GM23248 (cell line): Measurements from ENCODE around the gene FOXN1. TPM values are rescaled to one million over a fixed set of nuclear protein-coding genes. Genes with fewer than 3 reads are reported as not detected.

ENCODE experiments used
- DNase-seq: peaks from one replicate; pipeline ENCODE4 v3.0.0-alpha.2; 2015
- H2AFZ ChIP-seq: fragments of 200-600 bp; sonication (generic); 2 replicates; pipeline ENCODE4 v1.6.1; 2016; ENCODE audit warnings: antibody characterized with exemption
- H3F3A ChIP-seq: fragments of 200-600 bp; sonication (generic); 2 replicates; pipeline ENCODE4 v1.6.1; 2016; ENCODE audit warnings: mild to moderate bottlenecking, antibody characterized with exemption, mixed run types; ENCODE audit not compliant: insufficient read depth
- H3K27ac ChIP-seq: fragments of 200-600 bp; sonication (generic); 2 replicates; pipeline ENCODE4 v1.5.1; 2016; ENCODE audit warnings: mild to moderate bottlenecking
- H3K27me3 ChIP-seq: fragments of 200-600 bp; sonication (generic); replicated peaks from 2 replicates; pipeline ENCODE4 v1.6.1; 2016; ENCODE audit warnings: mild to moderate bottlenecking; ENCODE audit not compliant: insufficient read depth
- H3K36me3 ChIP-seq: fragments of 200-600 bp; sonication (generic); 2 replicates; pipeline ENCODE4 v1.6.1; 2016; ENCODE audit warnings: low read depth, mild to moderate bottlenecking
- H3K4me1 ChIP-seq: fragments of 200-600 bp; sonication (generic); 2 replicates; pipeline ENCODE4 v1.6.1; 2016; ENCODE audit warnings: mild to moderate bottlenecking; ENCODE audit not compliant: insufficient read depth
- H3K4me2 ChIP-seq: fragments of 200-600 bp; sonication (generic); one replicate; pipeline ENCODE4 v1.6.1; 2016; ENCODE audit warnings: mild to moderate bottlenecking; ENCODE audit not compliant: unreplicated experiment
- H3K4me3 ChIP-seq: fragments of 200-600 bp; sonication (generic); 2 replicates; pipeline ENCODE4 v1.5.1; 2016; ENCODE audit warnings: mild to moderate bottlenecking
- H3K79me2 ChIP-seq: fragments of 200-600 bp; sonication (generic); 2 replicates; pipeline ENCODE4 v1.6.1; 2016; ENCODE audit warnings: mild to moderate bottlenecking; ENCODE audit not compliant: insufficient read depth
- H3K9ac ChIP-seq: fragments of 200-600 bp; sonication (generic); 2 replicates; pipeline ENCODE4 v1.6.1; 2016; ENCODE audit warnings: mild to moderate bottlenecking
- H3K9me2 ChIP-seq: fragments of 200-600 bp; sonication (generic); 2 replicates; pipeline ENCODE4 v1.6.1; 2016; ENCODE audit warnings: mixed run types, mild to moderate bottlenecking, moderate library complexity; ENCODE audit not compliant: insufficient read depth
- H3K9me3 ChIP-seq: fragments of 200-600 bp; sonication (generic); one replicate; pipeline ENCODE4 v1.6.1; 2017; ENCODE audit warnings: low read depth
- H4K20me1 ChIP-seq: fragments of 200-600 bp; sonication (generic); 2 replicates; pipeline ENCODE4 v1.6.0; 2016; ENCODE audit not compliant: insufficient read depth
- EZH2 ChIP-seq: fragments of 200-600 bp; sonication (generic); IDR thresholded peaks from 2 replicates; pipeline ENCODE4 v1.6.1; 2018; ENCODE audit warnings: antibody characterized with exemption, mild to moderate bottlenecking; ENCODE audit not compliant: insufficient read depth, poor library complexity, severe bottlenecking
- EZH2phosphoT487 ChIP-seq: fragments of 200-600 bp; sonication (generic); IDR thresholded peaks from 2 replicates; pipeline ENCODE4 v1.6.1; 2018; ENCODE audit warnings: antibody characterized with exemption, moderate library complexity, mild to moderate bottlenecking, low read depth; ENCODE audit not compliant: insufficient read depth
- WGBS, 2 experiments: methylation state at CpG; one replicate each; pipeline ENCODE4 v1.1.6; 2015 to 2017; ENCODE audit warnings: low lambda C conversion rate in 2 of 2, low coverage in 1 of 2; ENCODE audit errors: missing lambda C conversion rate in 2 of 2; 5-methylcytosine and 5-hydroxymethylcytosine counted together
- in situ Hi-C: fragments of 300-500 bp; cut with MboI; formaldehyde crosslinking; loops from 2 replicates; pipeline ENCODE4 v1.15.0; 2020
- polyA plus RNA-seq: library from polyadenylated mRNA; unstranded; fragments of >200 nt; fragmentation: Nextera tagmentation; extraction: Ambion mirVana; gene quantifications from 2 replicates; pipeline ENCODE4 v1.2.1, GENCODE V29; 2016
- total RNA-seq: library from RNA; depleted of rRNA; stranded (reverse); fragments of >200 nt; shearing (Covaris generic); gene quantifications from 2 replicates; pipeline ENCODE4 v1.2.3, GENCODE V29; 2014

FOXN1 gene
- total and polyA plus RNA-seq, 2 experiments from 2014 or later, result not detected

GRCh38 chr17:28553000-28553505, 46.9 kb downstream of the FOXN1 start:
- Histone ChIP-seq H3K27me3 (no peaks in the 10 kb centered on the region), H3K4me3 (peak overlapping the region; percentile 76), H3K27ac (no peak overlapping the region), H3K9ac (no peak overlapping the region), H2AFZ (peak overlapping the region; percentile 43; the same call in 1 of the 2 replicates), H4K20me1 (no peaks in the 10 kb centered on the region), H3F3A (no peaks in the 10 kb centered on the region), H3K36me3 (no peaks in the 10 kb centered on the region), H3K4me1 (no peaks in the 10 kb centered on the region), H3K9me3 (no peaks in the 10 kb centered on the region), H3K4me2 (peak overlapping the region; percentile 54), H3K79me2 (peaks cover 14% of the 10 kb centered on the region; the same call in 1 of the 2 replicates), H3K9me2 (no peaks in the 10 kb centered on the region)
- WGBS, 2 experiments, result 87 to 91% methylated on average over 5 of the region's 5 CpGs
- no peak for DNase-seq
- in situ Hi-C loops, result no loop called here
- no peak for TF ChIP-seq EZH2
- TF ChIP-seq EZH2phosphoT487, result no peak

- Histone ChIP-seq H3K4me2 (no peak overlapping the region), H4K20me1 (no peaks in the 10 kb centered on the region), H3K27me3 (no peaks in the 10 kb centered on the region), H2AFZ (no peak overlapping the region), H3F3A (no peaks in the 10 kb centered on the region), H3K9me2 (no peaks in the 10 kb centered on the region), H3K4me3 (no peak overlapping the region), H3K4me1 (no peaks in the 10 kb centered on the region), H3K27ac (no peak overlapping the region), H3K79me2 (peaks cover 14% of the 10 kb centered on the region; the same call in 1 of the 2 replicates), H3K9ac (no peak overlapping the region), H3K9me3 (no peaks in the 10 kb centered on the region), H3K36me3 (0 out of 2 replicates have a peak, but pooled peaks cover 6% of the 10 kb centered on the region)
- no peak for DNase-seq
- WGBS, 2 experiments, result 94 to 97% methylated on average over 6 of the region's 6 CpGs
- in situ Hi-C loops, result no loop called here
- no peak for TF ChIP-seq EZH2
- no peak for TF ChIP-seq EZH2phosphoT487
Measured at GRCh38 chr17:28554565-28554964, 48.4 kb downstream of the FOXN1 start.

- WGBS, 2 experiments, result 87 to 90% methylated on average over 3 of the region's 3 CpGs
- no peak overlapping the region for H3K4me3 ChIP-seq
- no peak overlapping the region for H3K4me2 ChIP-seq
- 0 out of 2 replicates have a peak, but pooled peaks cover 6% of the 10 kb centered on the region for H3K36me3 ChIP-seq
- H3K4me1 ChIP-seq, result no peaks in the 10 kb centered on the region
- H2AFZ ChIP-seq, result no peak overlapping the region
- TF ChIP-seq EZH2 (no peak), EZH2phosphoT487 (no peak)
- no peak overlapping the region for H3K9ac ChIP-seq
- in situ Hi-C loops, result no loop called here
- H3K27ac ChIP-seq, result no peak overlapping the region
- H4K20me1 ChIP-seq, result no peaks in the 10 kb centered on the region
- H3K9me3 ChIP-seq, result no peaks in the 10 kb centered on the region
- H3F3A ChIP-seq, result no peaks in the 10 kb centered on the region
- H3K27me3 ChIP-seq, result no peaks in the 10 kb centered on the region
- H3K79me2 ChIP-seq, result peaks cover 14% of the 10 kb centered on the region; the same call in 1 of the 2 replicates
- no peak for DNase-seq
- no peaks in the 10 kb centered on the region for H3K9me2 ChIP-seq
Measured at GRCh38 chr17:28555022-28555421, 48.9 kb downstream of the FOXN1 start.

GRCh38 chr17:28563475-28563874, 57.3 kb downstream of the FOXN1 start:
- Histone ChIP-seq H3K4me3 (no peak overlapping the region), H3K9me3 (no peaks in the 10 kb centered on the region), H3K27ac (no peak overlapping the region), H3K27me3 (no peaks in the 10 kb centered on the region), H3K36me3 (peaks cover 17% of the 10 kb centered on the region; the same call in 1 of the 2 replicates), H3K4me2 (no peak overlapping the region), H3K9me2 (no peaks in the 10 kb centered on the region), H3K4me1 (peaks cover 3% of the 10 kb centered on the region; the same call in 1 of the 2 replicates), H3F3A (no peaks in the 10 kb centered on the region), H2AFZ (no peak overlapping the region), H3K79me2 (peaks cover 29% of the 10 kb centered on the region), H3K9ac (no peak overlapping the region), H4K20me1 (no peaks in the 10 kb centered on the region; the same call in 1 of the 2 replicates)
- TF ChIP-seq EZH2 (no peak), EZH2phosphoT487 (no peak)
- 98 to 100% methylated on average over 3 of the region's 3 CpGs for WGBS, 2 experiments
- in situ Hi-C loops, result no loop called here
- DNase-seq, result peak; percentile 13
